H1 (cell line): Measurements from ENCODE around the gene SVEP1. TPM values are rescaled to one million over a fixed set of nuclear protein-coding genes. Genes with fewer than 3 reads are reported as not detected.
A peak's percentile ranks its signal among the peaks of the same experiment; 100 is the strongest.

Experiments
- CTCF ChIA-PET: fragments of 300-600 bp; sonication (Branson Sonifier 250); formaldehyde crosslinking; loops from one replicate; lab custom pipeline; 2021; ENCODE audit not compliant: partially characterized antibody; lab: Charles Lee
- POLR2A ChIA-PET: fragments of 300-600 bp; sonication (Branson Sonifier 250); formaldehyde crosslinking; loops from one replicate; lab custom pipeline; 2021; ENCODE audit warnings: inconsistent platforms; ENCODE audit not compliant: partially characterized antibody; lab: Charles Lee
- DNase-seq, 2 experiments: peaks; one replicate each; pipeline versions ENCODE4 v3.0.0 to v3.0.0-alpha.2; 2010 to 2022; ENCODE audit warnings: low spot score in 2 of 2, low read depth in 1 of 2, mixed read lengths in 1 of 2
- FAIRE-seq: peaks from 2 replicates; lab custom pipeline; 2011; peaks lifted over from hg19 to GRCh38; lab: Jason Lieb, UNC
- H2AFZ ChIP-seq: 2 replicates; pipeline ENCODE4 v1.8.1; 2012; ENCODE audit warnings: low read length, inconsistent platforms
- H2AK5ac ChIP-seq: 2 replicates; pipeline ENCODE4 v1.6.1; 2013; ENCODE audit warnings: low read depth, low read length
- H2BK120ac ChIP-seq: replicated peaks from 2 replicates; pipeline ENCODE3; 2013; ENCODE audit warnings: low read depth, low read length, inconsistent platforms
- H2BK12ac ChIP-seq: 2 replicates; pipeline ENCODE4 v1.6.1; 2013; ENCODE audit warnings: low read depth, low read length
- H2BK15ac ChIP-seq: 2 replicates; pipeline ENCODE4 v1.6.1; 2013; ENCODE audit warnings: low read length
- H2BK20ac ChIP-seq: 2 replicates; pipeline ENCODE4 v1.6.1; 2013; ENCODE audit warnings: low read length
- H2BK5ac ChIP-seq: 2 replicates; pipeline ENCODE4 v1.6.1; 2013; ENCODE audit warnings: low read depth, low read length
- H3K14ac ChIP-seq: 2 replicates; pipeline ENCODE4 v1.6.1; 2013; ENCODE audit warnings: inconsistent platforms; ENCODE audit not compliant: insufficient read length
- H3K18ac ChIP-seq: 2 replicates; pipeline ENCODE4 v1.6.1; 2013; ENCODE audit warnings: low read length; ENCODE audit errors: extremely low read depth
- H3K23ac ChIP-seq: 2 replicates; pipeline ENCODE4 v1.6.1; 2013; ENCODE audit warnings: inconsistent platforms; ENCODE audit not compliant: insufficient read length
- H3K23me2 ChIP-seq: 2 replicates; pipeline ENCODE4 v1.6.1; 2013; ENCODE audit warnings: low read depth, low read length
- H3K27ac ChIP-seq: 2 replicates; pipeline ENCODE4 v1.6.1; 2011; ENCODE audit warnings: low read depth, low read length, inconsistent platforms
- H3K27me3 ChIP-seq, 4 experiments: replicated peaks in 1 of 4; 1 replicate in 1 of 4; 2 replicates in 3 of 4; pipeline versions ENCODE4 v1.6.1 to v1.8.1; 2011 to 2013; ENCODE audit warnings: low read length in 3 of 4, mild to moderate bottlenecking in 3 of 4, inconsistent platforms in 2 of 4, mixed read lengths in 2 of 4, moderate library complexity in 1 of 4; ENCODE audit not compliant: control insufficient read depth in 3 of 4, insufficient read depth in 3 of 4; ENCODE audit errors: extremely low read depth in 1 of 4
- H3K36me3 ChIP-seq, 4 experiments: 2 replicates each; pipeline versions ENCODE4 v1.6.1 to v1.8.1; 2011 to 2013; ENCODE audit warnings: mild to moderate bottlenecking in 4 of 4, low read length in 3 of 4, moderate library complexity in 2 of 4, control low read depth in 1 of 4, inconsistent platforms in 1 of 4; ENCODE audit not compliant: insufficient read depth in 4 of 4, control insufficient read depth in 2 of 4
- H3K4ac ChIP-seq: replicated peaks from 2 replicates; pipeline ENCODE3; 2013; ENCODE audit warnings: low read length, low read depth, mixed read lengths, inconsistent platforms; ENCODE audit not compliant: insufficient read length
- H3K4me1 ChIP-seq, 4 experiments: replicated peaks in 1 of 4; 1 replicate in 1 of 4; 2 replicates in 3 of 4; pipeline versions ENCODE4 v1.6.1 to v1.8.1; 2011 to 2013; ENCODE audit warnings: low read length in 3 of 4, inconsistent platforms in 2 of 4, mixed read lengths in 1 of 4; ENCODE audit not compliant: insufficient read depth in 4 of 4, control insufficient read depth in 3 of 4
- H3K4me2 ChIP-seq, 2 experiments: 2 replicates each; pipeline versions ENCODE4 v1.6.1 to v1.8.1; 2011 to 2013; ENCODE audit warnings: low read depth in 2 of 2, low read length in 2 of 2, control low read depth in 1 of 2, inconsistent platforms in 1 of 2, mild to moderate bottlenecking in 1 of 2; ENCODE audit not compliant: insufficient read depth in 1 of 2
- H3K4me3 ChIP-seq, 4 experiments: fragments of 200-600, 300-600 bp in 1 of 4; sonication (generic), shearing (Covaris generic), sonication (Bioruptor Twin) in 1 of 4; 2 replicates each; pipeline versions ENCODE4 v1.5.1 to v1.8.1; 2011 to 2016; ENCODE audit warnings: low read length in 4 of 4, low read depth in 3 of 4, control low read depth in 2 of 4, inconsistent platforms in 2 of 4, mild to moderate bottlenecking in 2 of 4, mixed read lengths in 1 of 4, moderate library complexity in 1 of 4; ENCODE audit not compliant: insufficient read depth in 2 of 4; ENCODE audit errors: extremely low read depth in 1 of 4
- H3K56ac ChIP-seq: replicated peaks from 2 replicates; pipeline ENCODE3; 2013; ENCODE audit warnings: low read depth, mild to moderate bottlenecking, mixed read lengths, low read length, inconsistent platforms; ENCODE audit not compliant: insufficient read length
- H3K79me1 ChIP-seq: 2 replicates; pipeline ENCODE4 v1.6.1; 2013; ENCODE audit warnings: low read depth, low read length, control low read depth
- H3K79me2 ChIP-seq, 2 experiments: 2 replicates each; pipeline versions ENCODE4 v1.6.1 to v1.8.1; 2012 to 2013; ENCODE audit warnings: low read length in 2 of 2, mild to moderate bottlenecking in 2 of 2, inconsistent platforms in 1 of 2; ENCODE audit not compliant: insufficient read depth in 2 of 2, control insufficient read depth in 1 of 2
- H3K9ac ChIP-seq, 4 experiments: replicated peaks in 1 of 4; 1 replicate in 1 of 4; 2 replicates in 3 of 4; pipeline versions ENCODE4 v1.6.1 to v1.8.1; 2011 to 2013; ENCODE audit warnings: low read depth in 3 of 4, low read length in 3 of 4, control low read depth in 2 of 4, mild to moderate bottlenecking in 2 of 4, moderate library complexity in 2 of 4, inconsistent platforms in 1 of 4; ENCODE audit errors: extremely low read depth in 1 of 4
- H3K9me3 ChIP-seq, 2 experiments: 2 replicates each; pipeline versions ENCODE4 v1.6.1 to v1.8.1; 2012 to 2013; ENCODE audit warnings: mild to moderate bottlenecking in 2 of 2, moderate library complexity in 2 of 2, control low read depth in 1 of 2, inconsistent platforms in 1 of 2, low read depth in 1 of 2, low read length in 1 of 2, mixed read lengths in 1 of 2; ENCODE audit not compliant: insufficient read depth in 2 of 2
- H4K20me1 ChIP-seq, 2 experiments: replicated peaks in 1 of 2; 2 replicates each; pipeline versions ENCODE3 to v1.8.1; 2011 to 2013; ENCODE audit warnings: inconsistent platforms in 2 of 2, low read length in 2 of 2, mild to moderate bottlenecking in 1 of 2; ENCODE audit not compliant: insufficient read depth in 2 of 2, control insufficient read depth in 1 of 2
- H4K5ac ChIP-seq: 2 replicates; pipeline ENCODE4 v1.6.1; 2013; ENCODE audit warnings: low read length, low read depth, mixed read lengths, inconsistent platforms; ENCODE audit not compliant: insufficient read length
- H4K8ac ChIP-seq: 2 replicates; pipeline ENCODE4 v1.8.0; 2013; ENCODE audit warnings: mild to moderate bottlenecking, moderate library complexity, low read length, inconsistent platforms; ENCODE audit not compliant: insufficient read depth; ENCODE audit errors: extremely low read depth
- H4K91ac ChIP-seq: replicated peaks from 2 replicates; pipeline ENCODE3; 2013; ENCODE audit warnings: low read length, mixed read lengths, inconsistent platforms; ENCODE audit not compliant: insufficient read length
- CHD2 ChIP-seq: IDR thresholded peaks from 2 replicates; pipeline ENCODE4 v1.6.1; 2012; ENCODE audit warnings: low read length, improper control_type of control experiment
- FOSL1 ChIP-seq: IDR thresholded peaks from 2 replicates; pipeline ENCODE4 v1.6.1; 2011; ENCODE audit warnings: mild to moderate bottlenecking, low read depth, low read length, moderate library complexity; ENCODE audit not compliant: insufficient read depth
- TEAD4 ChIP-seq: IDR thresholded peaks from 2 replicates; pipeline ENCODE4 v1.6.1; 2012; ENCODE audit warnings: low read depth, low read length, inconsistent platforms, mixed read lengths
- WGBS, 2 experiments: shearing (Covaris generic) in 1 of 2; methylation state at CpG; one replicate each; pipeline versions ENCODE4 v1.1.6 to v1.1.7; 2013 to 2015; ENCODE audit warnings: low lambda C conversion rate in 2 of 2, mixed read lengths in 2 of 2, inconsistent platforms in 1 of 2, low coverage in 1 of 2, missing lambda C conversion rate in 1 of 2; ENCODE audit not compliant: insufficient replicate concordance in 2 of 2, insufficient coverage in 1 of 2, insufficient read length in 1 of 2; ENCODE audit errors: extremely low coverage in 1 of 2, missing lambda C conversion rate in 1 of 2; 5-methylcytosine and 5-hydroxymethylcytosine counted together
- polyA plus RNA-seq, 7 experiments: library from polyadenylated mRNA; depleted of rRNA in 3 of 7; stranded (reverse) in 5 of 7; unstranded in 2 of 7; fragments of >200 nt in 5 of 7; fragments of 200-250 nt in 2 of 7; gene quantifications; 1 replicate in 5 of 7; 2 replicates in 1 of 7; 4 replicates in 1 of 7; pipeline versions ENCODE4 v1.2.1 to v1.2.3, GENCODE V29; 2011 to 2013; ENCODE audit warnings: missing spikeins in 2 of 7, mixed read lengths in 2 of 7
- total RNA-seq: library from RNA; stranded (reverse); fragmentation: NEBNext Ultra II Directional; extraction: Animal tissue kit (Norgen Biotek cat#: 25700); gene quantifications from 2 replicates; pipeline ENCODE4 v1.2.1, GENCODE V29; 2021

SVEP1 gene
- total and polyA plus RNA-seq, 2 of the 8 experiments (the other 6 are each of a cell fraction or from before 2014, with no cell fraction given) = 0.11 to 0.37 TPM

DNA sequence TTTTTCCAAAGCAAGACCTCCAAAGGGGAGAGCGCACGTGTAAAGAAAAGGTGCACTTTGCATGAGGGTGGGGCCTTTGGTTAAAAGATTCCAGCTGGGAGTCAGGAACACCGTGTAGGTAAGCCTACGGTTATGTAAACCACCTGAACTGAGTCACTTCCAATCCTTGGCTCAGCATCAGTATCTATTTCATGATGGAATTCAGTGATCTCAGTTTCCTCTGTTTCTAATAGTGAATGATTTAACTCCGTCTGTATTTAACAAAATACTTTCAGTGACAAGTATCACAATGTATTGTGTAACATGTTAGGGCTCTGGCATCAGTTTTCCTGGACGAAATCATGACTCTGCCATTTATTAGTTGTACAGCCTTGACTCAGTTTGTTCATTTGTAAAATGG is 1.3 kb upstream of the SVEP1 start:
- Histone ChIP-seq H3K56ac (no peak overlapping the region), H2BK15ac (no peak overlapping the region), H2BK20ac (no peak overlapping the region), H2AK5ac (no peak overlapping the region), H3K9ac (no peak overlapping the region), H4K5ac (no peak overlapping the region), H4K91ac (no peak overlapping the region), H3K4me2 (peak overlapping the region in 1 of 2 experiments; percentile 88; a peak in 1 of 4 replicates), H3K23me2 (peaks cover 11% of the 10 kb centered on the region), H3K79me2 (no peaks in the 10 kb centered on the region), H4K20me1 (no peaks in the 10 kb centered on the region), H3K9me3 (no peaks in the 10 kb centered on the region), H3K4ac (no peak overlapping the region), H3K79me1 (no peaks in the 10 kb centered on the region), H3K18ac (no peak overlapping the region), H2AFZ (no peak overlapping the region), H3K27ac (no peak overlapping the region), H2BK120ac (no peak overlapping the region), H2BK12ac (no peak overlapping the region), H3K4me3 (no peak overlapping the region), H4K8ac (no peak overlapping the region), H3K36me3 (no peaks in the 10 kb centered on the region), H3K23ac (no peak overlapping the region), H2BK5ac (no peak overlapping the region), H3K4me1 (peaks cover 0 to 12% (median 8%) of the 10 kb centered on the region in 4 experiments; a peak in 4 of 7 replicates), H3K27me3 (peaks cover 11 to 43% (median 33%) of the 10 kb centered on the region in 4 experiments), H3K14ac (no peak overlapping the region)
- DNase-seq = no peak
- TF ChIP-seq FOSL1 (no peak), CHD2 (no peak), TEAD4 (no peak)
- 38% methylated on average over 6 of the region's 6 CpGs; no CpG with 5 or more reads in 1 of the 2 experiments for WGBS, 2 experiments
- ChIA-PET CTCF (interaction anchor here (1.7 kb wide), 1 partner anchor 10 kb away, joined by 4 read pairs; no protein-coding TSS in a partner anchor), POLR2A (no interaction called here)
- no peak for FAIRE-seq
